K562 treated with DMSO at 1 percent for 24 hours (cell line): Measurements from ENCODE around the gene PLD4. TPM values are rescaled to one million over a fixed set of nuclear protein-coding genes. Genes with fewer than 3 reads are reported as not detected.

Experiments used
- total RNA-seq: library from RNA; unstranded; fragments of 300-600 nt; gene quantifications from 2 replicates; pipeline ENCODE4 v1.2.3, GENCODE V29; 2022; ENCODE audit warnings: low read depth; ENCODE audit not compliant: insufficient read depth

Gene PLD4, protein sequence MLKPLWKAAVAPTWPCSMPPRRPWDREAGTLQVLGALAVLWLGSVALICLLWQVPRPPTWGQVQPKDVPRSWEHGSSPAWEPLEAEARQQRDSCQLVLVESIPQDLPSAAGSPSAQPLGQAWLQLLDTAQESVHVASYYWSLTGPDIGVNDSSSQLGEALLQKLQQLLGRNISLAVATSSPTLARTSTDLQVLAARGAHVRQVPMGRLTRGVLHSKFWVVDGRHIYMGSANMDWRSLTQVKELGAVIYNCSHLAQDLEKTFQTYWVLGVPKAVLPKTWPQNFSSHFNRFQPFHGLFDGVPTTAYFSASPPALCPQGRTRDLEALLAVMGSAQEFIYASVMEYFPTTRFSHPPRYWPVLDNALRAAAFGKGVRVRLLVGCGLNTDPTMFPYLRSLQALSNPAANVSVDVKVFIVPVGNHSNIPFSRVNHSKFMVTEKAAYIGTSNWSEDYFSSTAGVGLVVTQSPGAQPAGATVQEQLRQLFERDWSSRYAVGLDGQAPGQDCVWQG
- 0.25 and 0.29 TPM in 2 replicates for total RNA-seq

DNA sequence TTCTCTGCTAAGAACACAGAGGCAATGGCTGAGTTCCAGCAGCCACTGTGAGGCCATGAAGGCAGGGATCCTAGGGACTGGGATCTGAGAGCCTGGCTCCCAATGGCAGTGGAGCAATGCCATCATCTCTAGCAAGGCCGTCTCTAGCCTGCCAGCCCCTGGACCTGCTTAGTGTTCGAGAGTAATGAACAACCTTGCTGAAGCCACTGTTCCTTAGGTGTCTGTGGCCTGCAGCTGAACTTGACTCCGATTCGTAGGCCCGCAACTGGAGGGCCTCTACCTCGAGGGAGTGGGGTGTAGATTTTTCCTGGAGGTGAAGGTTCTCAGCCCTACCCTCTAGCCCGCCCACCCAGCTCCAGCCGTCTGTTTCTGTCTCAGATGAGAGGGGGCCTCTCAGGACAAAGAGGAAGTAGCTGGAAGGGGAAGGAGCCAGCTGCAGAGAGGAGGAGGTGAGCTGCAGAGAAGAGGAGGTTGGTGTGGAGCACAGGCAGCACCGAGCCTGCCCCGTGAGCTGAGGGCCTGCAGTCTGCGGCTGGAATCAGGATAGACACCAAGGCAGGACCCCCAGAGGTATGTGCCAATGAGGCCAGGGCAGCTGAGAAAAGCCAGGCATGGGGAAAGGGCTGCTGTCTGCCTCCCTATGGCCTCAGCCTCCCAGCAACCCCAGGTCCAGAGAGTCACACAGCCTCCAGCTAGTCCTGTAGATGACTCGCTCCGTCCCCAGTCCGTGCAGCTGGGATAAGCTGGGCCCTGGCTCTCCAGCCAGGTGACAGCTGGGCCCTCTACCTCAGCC lies at the start of gene PLD4:
Gene PLD4, plus strand, starts transcription at position 459 of the 793 bp plus-strand sequence. CDS start 2,262 bp downstream, outside the sequence.

DNA sequence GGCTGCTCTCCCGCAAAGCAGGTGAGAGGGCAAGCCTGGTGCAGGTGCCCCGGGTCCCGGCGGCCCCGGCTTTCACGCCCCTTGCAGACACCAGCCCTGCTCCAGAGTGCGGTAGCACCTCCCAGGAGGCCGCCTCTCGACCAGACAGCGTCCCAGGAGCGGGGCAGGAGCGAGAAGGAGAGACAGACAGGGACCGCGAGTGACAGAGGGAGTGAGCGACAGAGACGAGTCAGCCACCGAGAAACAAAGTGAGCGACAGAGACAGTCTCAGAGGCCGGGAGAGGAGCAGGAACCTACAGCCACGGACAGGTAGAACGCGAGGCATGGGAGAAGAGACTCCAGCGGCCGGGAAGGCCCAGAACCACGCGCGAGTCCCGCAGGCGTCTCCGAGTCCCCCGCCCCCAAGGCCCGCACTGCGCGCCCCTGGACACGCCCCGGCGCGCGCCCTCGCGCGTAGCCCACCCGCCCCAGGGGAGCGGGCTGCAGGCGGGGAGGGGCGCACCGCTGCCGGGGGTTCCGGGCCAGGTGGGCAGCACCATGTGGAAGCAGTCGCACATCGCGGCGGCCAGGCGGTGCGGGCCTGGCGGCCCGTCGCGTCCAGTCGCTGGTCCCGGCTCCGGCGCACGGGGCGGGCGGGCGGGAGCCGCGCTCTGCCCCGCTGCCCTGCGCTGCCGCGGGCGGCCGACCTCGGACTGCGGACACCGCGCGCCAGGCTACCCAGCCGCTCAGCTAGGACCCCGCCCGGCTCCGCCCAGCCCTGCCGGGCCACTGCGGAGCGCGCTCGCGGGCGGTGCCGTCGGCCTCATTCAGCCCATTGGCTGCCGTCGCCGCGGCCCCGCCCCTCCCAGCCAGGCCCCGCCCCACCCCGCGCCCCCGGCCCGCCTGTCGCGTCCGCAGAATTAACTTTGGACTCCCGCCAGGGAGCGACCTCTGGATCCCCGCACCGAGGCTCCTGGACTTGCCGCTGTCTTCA lies 53.3 kb downstream of the PLD4 start, which contains the start of gene AHNAK2:
Gene AHNAK2, minus strand, starts transcription at position 694 of the 973 bp plus-strand sequence. Its CDS starts 137 bp downstream, at position 557.

Other genes starting within 250 kb of the PLD4 start
- gene INF2, start 235.3 kb upstream of the PLD4 start, total RNA-seq: 15.6 and 16.3 TPM in 2 replicates
- gene ADSS1, start 200.7 kb upstream of the PLD4 start, total RNA-seq: 16.5 and 16.8 TPM in 2 replicates
- 152 and 169 TPM in 2 replicates for gene SIVA1, start 171.7 kb upstream of the PLD4 start, total RNA-seq
- 123 and 125 TPM in 2 replicates for gene AKT1, start 129.1 kb upstream of the PLD4 start, total RNA-seq
- 12.2 and 13.7 TPM in 2 replicates for gene ZBTB42, start 123.8 kb upstream of the PLD4 start, total RNA-seq
- 6.0 and 6.9 TPM in 2 replicates for gene CEP170B, start 59.6 kb upstream of the PLD4 start, total RNA-seq
- gene AHNAK2, start 53.5 kb downstream of the PLD4 start, total RNA-seq: 0.05 and 0.20 TPM in 2 replicates
- 3.0 and 3.5 TPM in 2 replicates for gene CLBA1, start 60.9 kb downstream of the PLD4 start, total RNA-seq
- 41.0 and 44.4 TPM in 2 replicates for gene CDCA4, start 96.2 kb downstream of the PLD4 start, total RNA-seq
- 2.7 and 3.0 TPM in 2 replicates for gene GPR132, start 140.6 kb downstream of the PLD4 start, total RNA-seq
- gene JAG2, start 243.9 kb downstream of the PLD4 start, total RNA-seq: 10.1 and 11.9 TPM in 2 replicates